A549 treated with RU486 at 1 μM for 4 hours (cell line): ENCODE measurements around the gene NXPH3. TPM values are rescaled to one million over a fixed set of nuclear protein-coding genes. Genes with fewer than 3 reads are reported as not detected.

Experiments used
- total RNA-seq: library from RNA; stranded (reverse); fragments of 200-300 nt; extraction: Qiagen RNA extraction; gene quantifications from 5 replicates; pipeline ENCODE4 v1.2.3, GENCODE V29; 2022; ENCODE audit warnings: low read depth

NXPH3 gene
- 0.15 to 0.37 TPM (median 0.19 TPM) in 5 replicates for total RNA-seq

GRCh38 chr17:49575679-49576087 lies at the start of gene NXPH3:
Gene NXPH3, plus strand, starts transcription at chr17:49575871. Its CDS starts 349 bp downstream, at chr17:49576220.

Other genes with a start within 250 kb of the NXPH3 start
- gene ZNF652, start 213.6 kb upstream of the NXPH3 start, total RNA-seq, result 7.1 to 10.1 TPM (median 8.1 TPM) in 5 replicates
- gene PHB1, start 161.0 kb upstream of the NXPH3 start, total RNA-seq, result 308 to 502 TPM (median 419 TPM) in 5 replicates
- 0.49 to 0.80 TPM (median 0.67 TPM) in 5 replicates for gene NGFR, start 80.6 kb upstream of the NXPH3 start, total RNA-seq
- 33.9 to 47.1 TPM (median 37.1 TPM) in 5 replicates for gene SPOP, start 102.2 kb downstream of the NXPH3 start, total RNA-seq
- gene SLC35B1, start 132.1 kb downstream of the NXPH3 start, total RNA-seq, result 84.0 to 110 TPM (median 90.8 TPM) in 5 replicates
- gene FAM117A, start 188.3 kb downstream of the NXPH3 start, total RNA-seq, result 0.60 to 1.1 TPM (median 0.89 TPM) in 5 replicates
- 25.7 to 30.5 TPM (median 27.2 TPM) in 5 replicates for gene KAT7, start 212.8 kb downstream of the NXPH3 start, total RNA-seq